Astrocyte (in vitro differentiated cells and primary cell): ENCODE measurements around the gene CYBA.

ENCODE experiments used
- EZH2 ChIP-seq: IDR thresholded peaks from 2 replicates; pipeline ENCODE4 v1.6.1; 2012; ENCODE audit warnings: mild to moderate bottlenecking, low read length, inconsistent platforms; ENCODE audit not compliant: insufficient read depth
- TF ChIP-seq, protein P1 (sequence below): IDR thresholded peaks from 2 replicates; pipeline ENCODE4 v1.5.1; 2011; ENCODE audit warnings: low read depth, mild to moderate bottlenecking, inconsistent platforms, low read length, moderate library complexity; ENCODE audit not compliant: insufficient read depth

DNA sequence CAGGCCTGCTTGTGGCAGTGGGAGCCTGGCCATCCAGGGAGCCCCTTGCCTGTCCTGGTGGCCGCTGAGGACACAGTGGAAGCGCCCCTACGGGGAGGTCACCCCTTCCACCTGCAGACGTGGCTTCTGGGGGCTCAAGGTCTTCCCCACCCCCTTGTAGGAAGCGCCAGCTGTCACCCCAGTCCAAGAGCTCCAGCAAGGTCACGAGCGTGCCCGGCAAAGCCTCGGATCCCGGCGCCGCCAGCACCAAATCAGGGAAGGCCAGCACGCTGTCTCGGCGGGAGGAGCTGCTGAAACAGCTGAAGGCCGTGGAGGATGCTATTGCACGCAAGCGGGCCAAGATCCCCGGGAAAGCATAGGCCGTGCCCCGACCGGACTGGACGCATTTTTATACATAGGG, 19.9 kb downstream of the CYBA start:
- TF ChIP-seq, protein P1, sequence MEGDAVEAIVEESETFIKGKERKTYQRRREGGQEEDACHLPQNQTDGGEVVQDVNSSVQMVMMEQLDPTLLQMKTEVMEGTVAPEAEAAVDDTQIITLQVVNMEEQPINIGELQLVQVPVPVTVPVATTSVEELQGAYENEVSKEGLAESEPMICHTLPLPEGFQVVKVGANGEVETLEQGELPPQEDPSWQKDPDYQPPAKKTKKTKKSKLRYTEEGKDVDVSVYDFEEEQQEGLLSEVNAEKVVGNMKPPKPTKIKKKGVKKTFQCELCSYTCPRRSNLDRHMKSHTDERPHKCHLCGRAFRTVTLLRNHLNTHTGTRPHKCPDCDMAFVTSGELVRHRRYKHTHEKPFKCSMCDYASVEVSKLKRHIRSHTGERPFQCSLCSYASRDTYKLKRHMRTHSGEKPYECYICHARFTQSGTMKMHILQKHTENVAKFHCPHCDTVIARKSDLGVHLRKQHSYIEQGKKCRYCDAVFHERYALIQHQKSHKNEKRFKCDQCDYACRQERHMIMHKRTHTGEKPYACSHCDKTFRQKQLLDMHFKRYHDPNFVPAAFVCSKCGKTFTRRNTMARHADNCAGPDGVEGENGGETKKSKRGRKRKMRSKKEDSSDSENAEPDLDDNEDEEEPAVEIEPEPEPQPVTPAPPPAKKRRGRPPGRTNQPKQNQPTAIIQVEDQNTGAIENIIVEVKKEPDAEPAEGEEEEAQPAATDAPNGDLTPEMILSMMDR: no peak
- TF ChIP-seq EZH2: no peak
